GM12874 (cell line): ENCODE measurements around the gene ST6GALNAC5.

Experiments used
- TF ChIP-seq, protein P1 (sequence below): IDR thresholded peaks from 2 replicates; pipeline ENCODE4 v1.5.1; 2011; ENCODE audit warnings: low read depth, mild to moderate bottlenecking, control low read depth, low read length, moderate library complexity; ENCODE audit not compliant: insufficient read depth

ST6GALNAC5 gene

DNA sequence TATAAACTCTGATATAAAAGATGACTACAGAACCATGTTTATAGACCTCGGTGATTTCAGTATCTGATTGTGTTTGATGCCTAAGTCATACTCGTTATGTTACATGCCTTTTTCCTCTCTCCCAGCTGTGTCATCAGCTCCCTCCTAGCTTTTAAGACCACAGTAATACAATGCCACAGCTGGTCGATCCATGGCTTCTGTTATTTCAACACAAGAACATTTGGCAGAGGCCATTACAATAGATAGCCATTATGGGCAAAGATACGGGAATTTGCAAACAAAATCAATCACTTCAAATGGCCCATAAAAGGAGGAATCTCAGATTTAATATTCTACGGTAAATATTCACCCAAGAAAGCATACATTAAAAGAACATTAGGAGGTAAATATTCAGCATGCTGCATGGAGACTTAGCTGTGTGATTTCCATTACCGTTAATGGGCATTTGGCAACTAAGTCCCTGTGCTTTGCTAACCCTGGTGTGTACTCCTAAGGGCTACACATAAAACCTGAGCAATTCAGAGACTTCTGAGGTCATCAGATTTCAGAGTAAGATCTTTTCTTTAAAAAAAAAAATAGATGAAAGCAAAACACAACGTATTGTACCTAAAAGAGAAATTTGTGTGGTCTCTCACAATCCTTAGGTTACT lies 198.5 kb downstream of the ST6GALNAC5 start:
- TF ChIP-seq, protein P1, sequence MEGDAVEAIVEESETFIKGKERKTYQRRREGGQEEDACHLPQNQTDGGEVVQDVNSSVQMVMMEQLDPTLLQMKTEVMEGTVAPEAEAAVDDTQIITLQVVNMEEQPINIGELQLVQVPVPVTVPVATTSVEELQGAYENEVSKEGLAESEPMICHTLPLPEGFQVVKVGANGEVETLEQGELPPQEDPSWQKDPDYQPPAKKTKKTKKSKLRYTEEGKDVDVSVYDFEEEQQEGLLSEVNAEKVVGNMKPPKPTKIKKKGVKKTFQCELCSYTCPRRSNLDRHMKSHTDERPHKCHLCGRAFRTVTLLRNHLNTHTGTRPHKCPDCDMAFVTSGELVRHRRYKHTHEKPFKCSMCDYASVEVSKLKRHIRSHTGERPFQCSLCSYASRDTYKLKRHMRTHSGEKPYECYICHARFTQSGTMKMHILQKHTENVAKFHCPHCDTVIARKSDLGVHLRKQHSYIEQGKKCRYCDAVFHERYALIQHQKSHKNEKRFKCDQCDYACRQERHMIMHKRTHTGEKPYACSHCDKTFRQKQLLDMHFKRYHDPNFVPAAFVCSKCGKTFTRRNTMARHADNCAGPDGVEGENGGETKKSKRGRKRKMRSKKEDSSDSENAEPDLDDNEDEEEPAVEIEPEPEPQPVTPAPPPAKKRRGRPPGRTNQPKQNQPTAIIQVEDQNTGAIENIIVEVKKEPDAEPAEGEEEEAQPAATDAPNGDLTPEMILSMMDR, result no peak

DNA sequence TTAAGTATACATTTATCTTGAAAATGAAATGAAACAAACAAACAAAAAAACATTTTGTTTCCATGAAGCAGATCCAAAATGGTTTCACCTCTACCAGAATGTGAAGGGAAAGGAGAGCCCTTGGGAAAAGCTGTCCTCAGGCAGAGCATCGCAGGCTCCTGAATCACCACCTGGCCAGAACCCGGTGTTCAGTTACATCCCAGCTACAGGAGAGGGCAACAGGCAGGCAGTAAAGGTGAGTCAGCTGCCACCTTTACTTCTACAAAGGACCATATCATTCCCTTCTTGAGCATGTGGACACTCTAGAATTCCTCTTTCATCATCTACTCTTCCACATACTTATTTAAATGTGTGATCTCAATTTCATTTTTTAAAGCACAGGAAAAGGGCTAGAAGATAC lies 200.7 kb downstream of the ST6GALNAC5 start:
- TF ChIP-seq, protein P1, result no peak

DNA sequence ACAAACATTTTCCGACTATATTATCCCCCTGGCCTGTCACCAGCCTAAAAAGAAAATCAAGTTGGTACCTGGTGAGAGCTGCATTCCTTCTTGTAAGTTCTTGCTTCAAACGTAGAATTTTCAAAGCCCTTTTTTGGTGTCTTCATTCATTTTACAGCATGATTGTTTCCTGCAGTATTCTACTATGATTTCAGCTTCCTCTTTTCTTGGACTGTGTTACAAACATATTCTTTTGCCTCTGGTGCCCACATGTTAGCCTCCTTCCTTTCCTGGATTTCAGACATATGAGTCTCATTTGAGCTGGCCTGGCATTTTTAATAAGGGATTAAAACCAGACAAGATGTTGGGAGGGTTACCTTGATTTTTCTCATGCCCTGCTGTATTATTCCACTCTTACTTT lies 209.5 kb downstream of the ST6GALNAC5 start:
- TF ChIP-seq, protein P1, result no peak

DNA sequence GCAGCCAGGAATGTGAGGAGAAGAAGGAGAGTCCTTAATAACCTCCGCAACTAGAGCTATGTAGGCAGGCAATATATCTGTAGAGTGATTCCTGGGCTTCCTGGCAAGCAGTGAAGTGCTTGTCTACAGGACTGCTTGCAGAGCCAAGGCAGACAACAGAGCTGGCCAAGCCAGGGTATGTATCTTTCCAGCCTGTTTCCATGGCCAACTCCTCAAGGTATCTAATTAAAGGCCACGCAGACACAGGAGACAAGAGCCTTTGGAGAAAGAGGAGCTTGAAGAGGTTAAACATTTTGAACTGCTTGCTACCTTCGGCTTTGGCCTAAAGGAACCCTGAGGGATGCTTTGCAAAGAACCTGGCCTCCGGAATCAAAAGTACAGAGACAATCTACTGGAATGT lies 214.6 kb downstream of the ST6GALNAC5 start:
- TF ChIP-seq, protein P1, result no peak

DNA sequence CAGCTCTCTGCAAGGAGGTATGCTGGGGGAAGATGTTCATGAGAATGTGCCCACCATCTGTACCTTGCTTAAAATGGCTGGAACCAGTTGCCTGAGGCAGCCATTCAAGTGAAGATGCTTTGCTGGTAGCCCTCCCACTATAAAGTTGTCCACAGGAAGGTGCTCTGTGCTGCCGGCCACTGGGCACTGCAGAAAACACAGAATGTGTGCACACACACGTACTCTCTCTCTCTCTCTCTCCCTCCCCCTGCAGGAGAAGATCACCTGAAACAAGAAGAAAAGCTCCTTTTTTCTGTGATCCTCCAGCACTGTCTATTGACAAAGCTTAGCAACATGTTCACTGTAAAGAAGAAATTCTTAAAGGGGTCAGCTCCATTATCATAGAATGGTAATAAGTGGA lies 217.2 kb downstream of the ST6GALNAC5 start:
- TF ChIP-seq, protein P1, result no peak

DNA sequence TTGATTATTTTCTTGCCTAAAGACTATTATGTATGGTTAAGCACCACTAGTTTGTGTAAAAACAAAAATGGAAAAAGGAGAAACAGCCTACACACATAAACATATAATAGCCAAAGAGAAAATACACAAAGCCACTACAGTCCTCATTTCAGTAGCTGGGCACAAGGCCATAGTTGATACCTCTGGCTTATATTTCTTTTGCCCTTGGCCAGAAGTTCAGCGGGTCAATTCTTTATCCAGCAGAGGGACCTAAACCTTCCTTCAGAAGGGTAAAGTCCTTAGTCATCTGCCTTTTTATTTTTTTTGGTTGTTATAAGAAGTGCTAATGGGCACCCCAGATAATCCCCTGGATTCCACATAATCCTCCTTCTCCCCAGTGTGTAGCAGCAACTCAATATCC lies 217.8 kb downstream of the ST6GALNAC5 start:
- TF ChIP-seq, protein P1, result no peak

DNA sequence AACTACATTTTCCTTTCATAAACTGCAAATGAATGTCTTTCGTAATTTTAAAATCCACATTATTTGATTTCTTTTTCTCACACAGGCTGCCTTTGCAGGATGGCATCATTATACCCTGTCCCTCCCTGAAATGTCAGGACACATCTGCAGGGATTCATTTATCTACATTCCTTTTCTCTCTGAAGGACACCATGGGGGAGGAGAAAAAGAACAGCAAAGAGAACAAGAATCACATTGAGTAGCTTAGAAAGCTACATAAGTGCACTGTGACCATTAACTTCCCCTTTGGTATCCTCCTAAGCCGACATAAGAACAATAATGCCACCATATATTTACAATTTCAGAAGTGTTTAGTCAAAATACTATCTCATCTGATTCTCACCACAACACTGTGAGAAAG lies 222.5 kb downstream of the ST6GALNAC5 start:
- TF ChIP-seq, protein P1, result no peak

DNA sequence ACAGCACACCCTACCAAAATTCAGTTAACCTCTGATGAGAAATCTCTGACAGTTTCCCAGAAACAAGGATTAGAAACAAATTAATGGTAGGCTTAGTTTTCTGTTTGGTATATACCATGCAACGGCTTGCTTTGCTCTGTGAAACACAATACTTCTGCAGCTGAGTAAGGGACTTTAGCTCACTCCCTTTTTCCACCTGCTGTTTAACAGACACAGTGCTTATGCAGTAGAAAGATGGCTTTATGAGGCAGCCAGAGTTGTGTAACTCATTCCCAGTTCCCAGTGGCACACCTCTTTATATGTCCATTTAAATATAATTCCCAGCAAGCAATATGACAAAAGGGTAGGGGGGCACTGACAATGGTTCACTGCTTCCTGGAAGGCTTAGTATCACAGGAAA lies 228.0 kb downstream of the ST6GALNAC5 start:
- TF ChIP-seq, protein P1, result no peak
